Spleen (tissue), 7 donors: ENCODE results near the gene TAS1R3.

Source experiments
- POLR2A ChIP-seq, 3 donors: fragments of 450-650 bp; IDR thresholded peaks; one replicate each; pipeline ENCODE4 v1.5.1; 2017; ENCODE audit warnings: antibody characterized with exemption in 3 of 3, mild to moderate bottlenecking in 1 of 3
- POLR2AphosphoS5 ChIP-seq, 3 donors: sonication (generic); formaldehyde crosslinking; IDR thresholded peaks; one replicate each; pipeline ENCODE4 v1.5.1; 2017; ENCODE audit warnings: antibody characterized with exemption in 3 of 3
- TF ChIP-seq, protein P1 (sequence below), 11 experiments: fragments of 200-600 bp in 7 of 11; fragments of 450-650 bp in 4 of 11; sonication (generic) in 4 of 11; IDR thresholded peaks in 8 of 11; conservative IDR thresholded peaks in 3 of 11; 1 replicate in 7 of 11; 2 replicates in 4 of 11; pipeline versions ENCODE4 v1.4.0 to v1.8.0; 2016 to 2021; ENCODE audit warnings: antibody characterized with exemption in 11 of 11, inconsistent platforms in 4 of 11, mild to moderate bottlenecking in 1 of 11
- donor health status: DM: no; HTN: no; CAD: no; lungs with moderate emphysema.
- donor health status: DM: no; HTN: no; CAD: no.
- donor health status: DM: no; HTN: no; CAD: no.

DNA sequence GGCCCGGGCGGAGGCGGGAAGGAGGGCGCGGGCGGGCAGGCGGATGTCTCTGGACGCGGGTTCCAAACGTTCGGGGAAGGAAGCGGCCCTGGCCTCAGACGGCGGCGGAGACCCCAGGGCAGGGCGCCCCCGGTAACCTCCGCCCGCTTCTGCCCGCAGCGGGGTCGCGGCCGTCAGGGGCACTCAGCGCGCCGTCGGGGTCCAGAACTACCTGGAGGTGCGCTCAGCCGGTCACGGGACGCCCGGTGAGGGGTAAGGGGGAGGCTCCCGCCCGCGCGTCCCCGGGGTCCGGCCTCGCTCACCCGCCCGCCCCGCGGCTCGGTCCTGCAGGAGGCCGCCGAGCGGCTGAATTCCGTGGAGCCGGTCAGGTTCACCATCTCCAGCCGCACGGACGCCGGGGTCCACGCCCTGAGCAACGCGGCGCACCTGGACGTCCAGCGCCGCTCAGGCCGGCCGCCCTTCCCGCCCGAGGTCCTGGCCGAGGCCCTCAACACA lies 22.3 kb upstream of the TAS1R3 start:
- TF ChIP-seq, protein P1, sequence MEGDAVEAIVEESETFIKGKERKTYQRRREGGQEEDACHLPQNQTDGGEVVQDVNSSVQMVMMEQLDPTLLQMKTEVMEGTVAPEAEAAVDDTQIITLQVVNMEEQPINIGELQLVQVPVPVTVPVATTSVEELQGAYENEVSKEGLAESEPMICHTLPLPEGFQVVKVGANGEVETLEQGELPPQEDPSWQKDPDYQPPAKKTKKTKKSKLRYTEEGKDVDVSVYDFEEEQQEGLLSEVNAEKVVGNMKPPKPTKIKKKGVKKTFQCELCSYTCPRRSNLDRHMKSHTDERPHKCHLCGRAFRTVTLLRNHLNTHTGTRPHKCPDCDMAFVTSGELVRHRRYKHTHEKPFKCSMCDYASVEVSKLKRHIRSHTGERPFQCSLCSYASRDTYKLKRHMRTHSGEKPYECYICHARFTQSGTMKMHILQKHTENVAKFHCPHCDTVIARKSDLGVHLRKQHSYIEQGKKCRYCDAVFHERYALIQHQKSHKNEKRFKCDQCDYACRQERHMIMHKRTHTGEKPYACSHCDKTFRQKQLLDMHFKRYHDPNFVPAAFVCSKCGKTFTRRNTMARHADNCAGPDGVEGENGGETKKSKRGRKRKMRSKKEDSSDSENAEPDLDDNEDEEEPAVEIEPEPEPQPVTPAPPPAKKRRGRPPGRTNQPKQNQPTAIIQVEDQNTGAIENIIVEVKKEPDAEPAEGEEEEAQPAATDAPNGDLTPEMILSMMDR (IDR thresholded peaks at IDR 0.05 in 8 of 11, conservative IDR thresholded peaks at IDR 0.05 in 3 of 11) = no peak
- TF ChIP-seq POLR2A (IDR thresholded peaks at IDR 0.05) (no peak), POLR2AphosphoS5 (IDR thresholded peaks at IDR 0.05) (no peak)
